SK-N-SH (cell line): ENCODE measurements around the gene RHAG. TPM values are rescaled to one million over a fixed set of nuclear protein-coding genes. Genes with fewer than 3 reads are reported as not detected.

Source experiments
- CTCF ChIA-PET: fragments of 300-600, 350-600 bp; formaldehyde crosslinking; extraction: SDS; loops from one replicate; lab custom pipeline; 2021; lab: Yijun Ruan, JAX
- POLR2A ChIA-PET: fragments of 350-600 bp; sonication (Branson Sonifier 250); formaldehyde crosslinking; extraction: SDS; loops from one replicate; lab custom pipeline; 2020; ENCODE audit warnings: antibody characterized with exemption, inconsistent platforms; lab: Yijun Ruan, JAX
- DNase-seq: peaks from one replicate; pipeline ENCODE4 v3.0.0; 2012
- H2AFZ ChIP-seq: fragments of 200-600 bp; sonication (generic); 2 replicates; pipeline ENCODE4 v1.8.1; 2016; ENCODE audit warnings: antibody characterized with exemption, mild to moderate bottlenecking, low read depth
- H3F3A ChIP-seq: fragments of 200-600 bp; sonication (generic); replicated peaks from 2 replicates; pipeline ENCODE3; 2016; ENCODE audit warnings: antibody characterized with exemption, mild to moderate bottlenecking; ENCODE audit not compliant: insufficient read depth
- H3K27ac ChIP-seq, 2 experiments: fragments of 200-500 bp in 1 of 2; fragments of 200-600 bp in 1 of 2; sonication (Bioruptor generic) in 1 of 2; sonication (generic), shearing (Covaris generic) in 1 of 2; 2 replicates each; pipeline versions ENCODE4 v1.5.1 to v1.6.1; 2014 to 2016; ENCODE audit warnings: low read depth in 2 of 2, inconsistent platforms in 1 of 2, low read length in 1 of 2, mild to moderate bottlenecking in 1 of 2, mixed read lengths in 1 of 2
- H3K27me3 ChIP-seq: fragments of 200-600 bp; sonication (generic), shearing (Covaris generic); 2 replicates; pipeline ENCODE4 v1.6.1; 2016; ENCODE audit warnings: mixed run types; ENCODE audit not compliant: insufficient read depth
- H3K36me3 ChIP-seq, 2 experiments: fragments of 200-500 bp in 1 of 2; fragments of 200-600 bp in 1 of 2; sonication (Bioruptor generic) in 1 of 2; sonication (generic) in 1 of 2; replicated peaks in 1 of 2; 2 replicates each; pipeline versions ENCODE3 to v1.5.1; 2014 to 2016; ENCODE audit warnings: low read length in 1 of 2, mild to moderate bottlenecking in 1 of 2; ENCODE audit not compliant: insufficient read depth in 2 of 2, control insufficient read depth in 1 of 2
- H3K4me1 ChIP-seq, 2 experiments: fragments of 200-500 bp in 1 of 2; fragments of 200-600 bp in 1 of 2; sonication (Bioruptor generic) in 1 of 2; sonication (generic), shearing (Covaris generic) in 1 of 2; 2 replicates each; pipeline versions ENCODE4 v1.5.1 to v1.6.1; 2014 to 2016; ENCODE audit warnings: low read depth in 1 of 2, low read length in 1 of 2, mixed run types in 1 of 2; ENCODE audit not compliant: insufficient read depth in 2 of 2, control insufficient read depth in 1 of 2
- H3K4me2 ChIP-seq: fragments of 200-600 bp; sonication (generic), shearing (Covaris generic); 2 replicates; pipeline ENCODE4 v1.6.1; 2017; ENCODE audit warnings: mixed run types
- H3K4me3 ChIP-seq, 2 experiments: fragments of 200-500 bp in 1 of 2; fragments of 200-600 bp in 1 of 2; sonication (Bioruptor generic) in 1 of 2; sonication (generic), shearing (Covaris generic) in 1 of 2; 2 replicates each; pipeline versions ENCODE4 v1.5.1 to v1.8.1; 2014 to 2016; ENCODE audit warnings: low read depth in 2 of 2, inconsistent platforms in 1 of 2, low read length in 1 of 2, mild to moderate bottlenecking in 1 of 2, mixed read lengths in 1 of 2, moderate library complexity in 1 of 2
- H3K79me2 ChIP-seq: fragments of 200-600 bp; sonication (generic); 2 replicates; pipeline ENCODE4 v1.8.1; 2017; ENCODE audit warnings: mild to moderate bottlenecking; ENCODE audit not compliant: insufficient read depth
- H3K9ac ChIP-seq: fragments of 200-600 bp; sonication (generic); 2 replicates; pipeline ENCODE4 v1.6.1; 2017; ENCODE audit warnings: mixed run types
- H3K9me2 ChIP-seq: fragments of 200-600 bp; sonication (generic); 2 replicates; pipeline ENCODE4 v1.6.1; 2017; ENCODE audit warnings: mixed run types
- H3K9me3 ChIP-seq: fragments of 200-600 bp; sonication (generic); 2 replicates; pipeline ENCODE4 v1.6.1; 2017; ENCODE audit warnings: mixed run types, mild to moderate bottlenecking, moderate library complexity
- H4K20me1 ChIP-seq: fragments of 200-600 bp; sonication (generic); 2 replicates; pipeline ENCODE4 v1.6.1; 2017; ENCODE audit warnings: mild to moderate bottlenecking, mixed run types; ENCODE audit not compliant: insufficient read depth
- CTCF ChIP-seq: fragments of 200-600 bp; sonication (generic); IDR thresholded peaks from 2 replicates; pipeline ENCODE4 v1.6.1; 2017; ENCODE audit warnings: antibody characterized with exemption, mild to moderate bottlenecking, moderate library complexity
- ELF1 ChIP-seq: IDR thresholded peaks from 2 replicates; pipeline ENCODE4 v1.4.0; 2012
- EP300 ChIP-seq, 2 experiments: IDR thresholded peaks; 2 replicates each; pipeline versions ENCODE4 v1.4.0 to v1.6.1; 2012; ENCODE audit warnings: borderline replicate concordance in 1 of 2, low read depth in 1 of 2, low read length in 1 of 2
- EZH2phosphoT487 ChIP-seq: fragments of 200-600 bp; sonication (generic); IDR thresholded peaks from 2 replicates; pipeline ENCODE4 v1.6.1; 2017; ENCODE audit warnings: low read depth, mixed run types, mild to moderate bottlenecking, antibody characterized with exemption, moderate library complexity, borderline replicate concordance
- FOXM1 ChIP-seq: IDR thresholded peaks from 2 replicates; pipeline ENCODE4 v1.4.0; 2012; ENCODE audit warnings: low read depth, mild to moderate bottlenecking
- GABPA ChIP-seq: IDR thresholded peaks from 2 replicates; pipeline ENCODE4 v1.4.0; 2012; ENCODE audit warnings: low read depth, mild to moderate bottlenecking
- GATA2 ChIP-seq: sonication (generic); formaldehyde crosslinking; IDR thresholded peaks from 2 replicates; pipeline ENCODE4 v1.5.0; 2020; ENCODE audit warnings: mild to moderate bottlenecking, missing genetic modification reagents
- NFIC ChIP-seq: IDR thresholded peaks from 2 replicates; pipeline ENCODE4 v1.4.0; 2012; ENCODE audit warnings: borderline replicate concordance
- POLR2AphosphoS5 ChIP-seq: IDR thresholded peaks from 2 replicates; pipeline ENCODE4 v1.6.1; 2012; ENCODE audit warnings: low read depth, low read length
- RCOR1 ChIP-seq: fragments of 150-350 bp; IDR thresholded peaks from 2 replicates; pipeline ENCODE4 v1.6.1; 2017; ENCODE audit warnings: antibody characterized with exemption, low read length
- RFX5 ChIP-seq: IDR thresholded peaks from 2 replicates; pipeline ENCODE4 v1.6.1; 2012; ENCODE audit warnings: mild to moderate bottlenecking, improper control_type of control experiment, low read length
- RXRA ChIP-seq: IDR thresholded peaks from 2 replicates; pipeline ENCODE4 v1.4.0; 2012; ENCODE audit warnings: low read depth, mild to moderate bottlenecking, borderline replicate concordance
- SIN3A ChIP-seq: IDR thresholded peaks from 2 replicates; pipeline ENCODE4 v1.6.1; 2012; ENCODE audit warnings: low read depth, mild to moderate bottlenecking, low read length, moderate library complexity, borderline replicate concordance
- TAF1 ChIP-seq: IDR thresholded peaks from 2 replicates; pipeline ENCODE4 v1.6.1; 2012; ENCODE audit warnings: low read depth, mild to moderate bottlenecking, low read length, moderate library complexity, borderline replicate concordance
- TCF12 ChIP-seq: IDR thresholded peaks from 2 replicates; pipeline ENCODE4 v1.4.0; 2012
- TEAD4 ChIP-seq: IDR thresholded peaks from 2 replicates; pipeline ENCODE4 v1.4.0; 2012; ENCODE audit warnings: mild to moderate bottlenecking, borderline replicate concordance; ENCODE audit not compliant: insufficient read depth
- USF1 ChIP-seq: IDR thresholded peaks from 2 replicates; pipeline ENCODE4 v1.4.0; 2012; ENCODE audit warnings: low read depth, borderline replicate concordance
- YY1 ChIP-seq: IDR thresholded peaks from 2 replicates; pipeline ENCODE4 v1.4.0; 2012; ENCODE audit warnings: low read depth, mild to moderate bottlenecking
- ZBTB33 ChIP-seq: IDR thresholded peaks from 2 replicates; pipeline ENCODE4 v1.4.0; 2012; ENCODE audit warnings: low read depth, borderline replicate concordance
- WGBS: methylation state at CpG from one replicate; pipeline ENCODE4 v1.1.6; 2017; ENCODE audit warnings: low lambda C conversion rate; 5-methylcytosine and 5-hydroxymethylcytosine counted together
- polyA plus RNA-seq, 3 experiments: library from polyadenylated mRNA; depleted of rRNA; stranded (reverse); fragments of >200 nt; gene quantifications; 2 replicates each; pipeline ENCODE4 v1.2.3, GENCODE V29; 2012
- TF ChIP-seq, protein P1 (sequence below): IDR thresholded peaks from 2 replicates; pipeline ENCODE4 v1.4.0; 2012; ENCODE audit warnings: low read depth
- TF ChIP-seq, protein P2 (sequence below): fragments of 150-350 bp; IDR thresholded peaks from 2 replicates; pipeline ENCODE4 v1.6.1; 2017; ENCODE audit warnings: antibody characterized with exemption, low read length, low read depth, borderline replicate concordance
- TF ChIP-seq, protein P3 (sequence below): fragments of 150-350 bp; IDR thresholded peaks from 2 replicates; pipeline ENCODE4 v1.6.1; 2016; ENCODE audit warnings: mild to moderate bottlenecking, low read depth, low read length

Gene RHAG
- polyA plus RNA-seq, 1 of the 3 experiments (the other 2 are of a cell fraction): not detected

GRCh38 chr6:49662231-49662891 lies 25.7 kb upstream of the RHAG start:
- no peaks in the 10 kb centered on the region for H3K36me3 ChIP-seq
- H3K27me3 ChIP-seq: no peaks in the 10 kb centered on the region
- H2AFZ ChIP-seq: no peak overlapping the region
- DNase-seq: no peak
- H3K4me1 ChIP-seq: no peaks in the 10 kb centered on the region
- no peaks in the 10 kb centered on the region for H3F3A ChIP-seq
- ChIA-PET POLR2A (no interaction called here), CTCF (no interaction called here)
- no peaks in the 10 kb centered on the region for H3K79me2 ChIP-seq
- no peak for TF ChIP-seq ELF1
- no peak for TF ChIP-seq EZH2phosphoT487
- TF ChIP-seq TEAD4: no peak
- no peak for TF ChIP-seq RCOR1
- no peak for TF ChIP-seq POLR2AphosphoS5
- TF ChIP-seq, protein P1, sequence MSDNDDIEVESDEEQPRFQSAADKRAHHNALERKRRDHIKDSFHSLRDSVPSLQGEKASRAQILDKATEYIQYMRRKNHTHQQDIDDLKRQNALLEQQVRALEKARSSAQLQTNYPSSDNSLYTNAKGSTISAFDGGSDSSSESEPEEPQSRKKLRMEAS: no peak
- no peak for TF ChIP-seq GATA2 (CRISPR knock-in tag)
- no peaks in the 10 kb centered on the region for H3K9me3 ChIP-seq
- H3K4me2 ChIP-seq: no peak overlapping the region
- H3K27ac ChIP-seq: no peak overlapping the region
- WGBS: 0% methylated on average over 1 of the region's 1 CpG
- no peak overlapping the region for H3K4me3 ChIP-seq
- no peaks in the 10 kb centered on the region for H3K9me2 ChIP-seq
- H3K9ac ChIP-seq: no peak overlapping the region
- H4K20me1 ChIP-seq: no peaks in the 10 kb centered on the region

GRCh38 chr6:49653942-49654341 lies 17.3 kb upstream of the RHAG start:
- Histone ChIP-seq H3K36me3 (no peaks in the 10 kb centered on the region), H3K79me2 (no peaks in the 10 kb centered on the region), H3F3A (no peaks in the 10 kb centered on the region), H3K27me3 (no peaks in the 10 kb centered on the region), H3K9me3 (no peaks in the 10 kb centered on the region), H3K4me1 (no peaks in the 10 kb centered on the region), H3K4me2 (no peak overlapping the region), H3K9ac (no peak overlapping the region), H3K4me3 (no peak overlapping the region), H3K27ac (no peak overlapping the region), H4K20me1 (no peaks in the 10 kb centered on the region), H3K9me2 (no peaks in the 10 kb centered on the region), H2AFZ (no peak overlapping the region)
- POLR2A ChIA-PET: no interaction called here
- CTCF ChIA-PET: no interaction called here
- DNase-seq: no peak
- WGBS: 9% methylated on average over 1 of the region's 1 CpG
- TF ChIP-seq TAF1 (no peak), GABPA (no peak), ZBTB33 (no peak), ELF1 (no peak), RXRA (no peak), SIN3A (no peak), RFX5 (no peak), CTCF (no peak), USF1 (no peak), POLR2AphosphoS5 (no peak), TEAD4 (no peak), TCF12 (no peak), EP300 (IDR thresholded peaks at IDR 0.05; ENCODE audit: borderline replicate concordance in 1 of 2, low read depth in 1 of 2, low read length in 1 of 2) (no peak), FOXM1 (no peak), NFIC (no peak), YY1 (no peak)
- TF ChIP-seq, protein P2, sequence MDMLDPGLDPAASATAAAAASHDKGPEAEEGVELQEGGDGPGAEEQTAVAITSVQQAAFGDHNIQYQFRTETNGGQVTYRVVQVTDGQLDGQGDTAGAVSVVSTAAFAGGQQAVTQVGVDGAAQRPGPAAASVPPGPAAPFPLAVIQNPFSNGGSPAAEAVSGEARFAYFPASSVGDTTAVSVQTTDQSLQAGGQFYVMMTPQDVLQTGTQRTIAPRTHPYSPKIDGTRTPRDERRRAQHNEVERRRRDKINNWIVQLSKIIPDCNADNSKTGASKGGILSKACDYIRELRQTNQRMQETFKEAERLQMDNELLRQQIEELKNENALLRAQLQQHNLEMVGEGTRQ: no peak
- TF ChIP-seq, protein P3, sequence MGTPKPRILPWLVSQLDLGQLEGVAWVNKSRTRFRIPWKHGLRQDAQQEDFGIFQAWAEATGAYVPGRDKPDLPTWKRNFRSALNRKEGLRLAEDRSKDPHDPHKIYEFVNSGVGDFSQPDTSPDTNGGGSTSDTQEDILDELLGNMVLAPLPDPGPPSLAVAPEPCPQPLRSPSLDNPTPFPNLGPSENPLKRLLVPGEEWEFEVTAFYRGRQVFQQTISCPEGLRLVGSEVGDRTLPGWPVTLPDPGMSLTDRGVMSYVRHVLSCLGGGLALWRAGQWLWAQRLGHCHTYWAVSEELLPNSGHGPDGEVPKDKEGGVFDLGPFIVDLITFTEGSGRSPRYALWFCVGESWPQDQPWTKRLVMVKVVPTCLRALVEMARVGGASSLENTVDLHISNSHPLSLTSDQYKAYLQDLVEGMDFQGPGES: no peak
